Measurements from ENCODE around the gene TLR4.

The TLR4 gene

GRCh38 chr9:117707561-117707960 lies 3.4 kb downstream of the TLR4 start:
- no peak for DNase-seq (ENCODE audit: extremely low read depth, low read depth)
- no peak overlapping the region for H3K4me3 ChIP-seq (replicated peaks; ENCODE audit: low read depth, low read length)
- no peak for TF ChIP-seq CTCF (IDR thresholded peaks at IDR 0.05; ENCODE audit: low read depth, low read length, missing control alignments)

- H3K4me3 ChIP-seq (replicated peaks; ENCODE audit: low read depth, low read length): no peak overlapping the region
- DNase-seq (ENCODE audit: extremely low read depth, low read depth): no peak
- TF ChIP-seq CTCF (IDR thresholded peaks at IDR 0.05; ENCODE audit: low read depth, low read length, missing control alignments): no peak
Measured at GRCh38 chr9:117709936-117710335, 5.7 kb downstream of the TLR4 start.

GRCh38 chr9:117714282-117714681 lies 10.1 kb downstream of the TLR4 start:
- H3K4me3 ChIP-seq (replicated peaks; ENCODE audit: low read depth, low read length): no peak overlapping the region
- DNase-seq (ENCODE audit: extremely low read depth, low read depth): no peak
- TF ChIP-seq CTCF (IDR thresholded peaks at IDR 0.05; ENCODE audit: low read depth, low read length, missing control alignments): no peak

- no peak for DNase-seq (ENCODE audit: extremely low read depth, low read depth)
- no peak overlapping the region for H3K4me3 ChIP-seq (replicated peaks; ENCODE audit: low read depth, low read length)
- no peak for TF ChIP-seq CTCF (IDR thresholded peaks at IDR 0.05; ENCODE audit: low read depth, low read length, missing control alignments)
Measured at GRCh38 chr9:117715411-117715989, 11.3 kb downstream of the TLR4 start.

GRCh38 chr9:117718085-117718484 lies 13.9 kb downstream of the TLR4 start:
- H3K4me3 ChIP-seq (replicated peaks; ENCODE audit: low read depth, low read length): no peak overlapping the region
- TF ChIP-seq CTCF (IDR thresholded peaks at IDR 0.05; ENCODE audit: low read depth, low read length, missing control alignments): no peak
- no peak for DNase-seq (ENCODE audit: extremely low read depth, low read depth)

GRCh38 chr9:117718701-117719100 lies 14.5 kb downstream of the TLR4 start:
- no peak for TF ChIP-seq CTCF (IDR thresholded peaks at IDR 0.05; ENCODE audit: low read depth, low read length, missing control alignments)
- no peak overlapping the region for H3K4me3 ChIP-seq (replicated peaks; ENCODE audit: low read depth, low read length)
- DNase-seq (ENCODE audit: extremely low read depth, low read depth): no peak
